ENCODE measurements around the gene NUP160.

DNA sequence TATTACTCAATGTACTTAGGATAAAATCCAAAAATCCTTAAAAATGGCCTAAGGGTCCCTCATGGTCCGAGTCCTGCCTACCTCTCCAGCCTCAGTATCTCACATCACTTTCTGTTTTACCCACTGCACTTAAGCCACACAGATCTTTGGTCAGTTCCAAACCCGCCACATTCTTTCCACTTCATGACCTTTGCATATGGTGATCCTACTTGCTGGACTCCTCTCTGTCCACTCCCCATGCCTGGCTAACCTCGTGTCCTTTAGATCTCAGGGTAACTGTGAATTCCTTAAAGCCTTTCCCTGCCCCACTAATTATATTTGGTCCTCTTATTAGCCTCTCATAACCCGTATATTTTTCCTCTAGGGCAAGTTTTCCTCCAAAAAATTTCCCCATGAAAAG lies 1.2 kb downstream of the NUP160 start:
- TF ChIP-seq, protein P1, sequence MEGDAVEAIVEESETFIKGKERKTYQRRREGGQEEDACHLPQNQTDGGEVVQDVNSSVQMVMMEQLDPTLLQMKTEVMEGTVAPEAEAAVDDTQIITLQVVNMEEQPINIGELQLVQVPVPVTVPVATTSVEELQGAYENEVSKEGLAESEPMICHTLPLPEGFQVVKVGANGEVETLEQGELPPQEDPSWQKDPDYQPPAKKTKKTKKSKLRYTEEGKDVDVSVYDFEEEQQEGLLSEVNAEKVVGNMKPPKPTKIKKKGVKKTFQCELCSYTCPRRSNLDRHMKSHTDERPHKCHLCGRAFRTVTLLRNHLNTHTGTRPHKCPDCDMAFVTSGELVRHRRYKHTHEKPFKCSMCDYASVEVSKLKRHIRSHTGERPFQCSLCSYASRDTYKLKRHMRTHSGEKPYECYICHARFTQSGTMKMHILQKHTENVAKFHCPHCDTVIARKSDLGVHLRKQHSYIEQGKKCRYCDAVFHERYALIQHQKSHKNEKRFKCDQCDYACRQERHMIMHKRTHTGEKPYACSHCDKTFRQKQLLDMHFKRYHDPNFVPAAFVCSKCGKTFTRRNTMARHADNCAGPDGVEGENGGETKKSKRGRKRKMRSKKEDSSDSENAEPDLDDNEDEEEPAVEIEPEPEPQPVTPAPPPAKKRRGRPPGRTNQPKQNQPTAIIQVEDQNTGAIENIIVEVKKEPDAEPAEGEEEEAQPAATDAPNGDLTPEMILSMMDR (conservative IDR thresholded peaks at IDR 0.05), result no peak
- TF ChIP-seq ZFX (IDR thresholded peaks at IDR 0.05), result no peak

Measured in C4-2B (cell line).